HCT116 (cell line): ENCODE results near the gene PLCD3. TPM values are rescaled to one million over a fixed set of nuclear protein-coding genes. Genes with fewer than 3 reads are reported as not detected.

Source experiments
- ATAC-seq: fragments of 200-7000 bp; cut with Tn5 transposase; 2 replicates; pipeline ENCODE4 v1.9.1; 2020; ENCODE audit warnings: mild to moderate bottlenecking, moderate library complexity
- BruUV-seq: library from RNA; stranded (reverse); fragments of 400-500 nt; replicated peaks from 2 replicates; lab custom pipeline; 2021; lab: Mats Ljungman, UMichigan
- CTCF ChIA-PET: fragments of 300-600 bp; sonication (Branson Sonifier 250); formaldehyde crosslinking; loops from one replicate; lab custom pipeline; 2021; ENCODE audit warnings: antibody characterized with exemption; lab: Charles Lee
- POLR2A ChIA-PET: fragments of 300-600, 350-600 bp; sonication (Branson Sonifier 250); formaldehyde crosslinking; loops from one replicate; lab custom pipeline; 2021; ENCODE audit warnings: antibody characterized with exemption; lab: Charles Lee
- RAD21 ChIA-PET, 2 experiments: fragments of 300-600 bp; sonication (Branson Sonifier 250); formaldehyde crosslinking; loops; one replicate each; lab custom pipeline; 2023; ENCODE audit warnings: low total read pairs in 2 of 2; ENCODE audit not compliant: uncharacterized antibody in 2 of 2, unreplicated experiment in 2 of 2, low non-redundant PET in 1 of 2; lab: Charles Lee
- DNase-seq: peaks from one replicate; pipeline ENCODE4 v3.0.0-alpha.2; 2010; ENCODE audit warnings: low read depth, low spot score
- H2AFZ ChIP-seq: fragments of 200-600 bp; shearing (Covaris generic), sonication (generic); 2 replicates; pipeline ENCODE4 v1.6.1; 2017; ENCODE audit warnings: low read depth, mixed run types, mixed read lengths, antibody characterized with exemption, low read length; ENCODE audit not compliant: poor library complexity, severe bottlenecking
- H3K27ac ChIP-seq: 2 replicates; pipeline ENCODE4 v1.5.1; 2012; ENCODE audit warnings: low read depth, low read length
- H3K27me3 ChIP-seq: fragments of 200-600 bp; sonication (generic); 2 replicates; pipeline ENCODE4 v1.6.1; 2016; ENCODE audit warnings: mixed run types, low read length, mixed read lengths; ENCODE audit not compliant: insufficient read depth
- H3K36me3 ChIP-seq, 2 experiments: fragments of 200-500 bp in 1 of 2; fragments of 200-600 bp in 1 of 2; sonication (Bioruptor generic) in 1 of 2; sonication (generic) in 1 of 2; 2 replicates each; pipeline versions ENCODE4 v1.5.1 to v1.6.1; 2014 to 2016; ENCODE audit warnings: low read length in 2 of 2, inconsistent platforms in 1 of 2, mixed read lengths in 1 of 2, mixed run types in 1 of 2; ENCODE audit not compliant: insufficient read depth in 2 of 2, control insufficient read depth in 1 of 2
- H3K4me1 ChIP-seq, 2 experiments: fragments of 200-600 bp in 1 of 2; sonication (generic) in 1 of 2; 2 replicates each; pipeline versions ENCODE4 v1.5.1 to v1.6.1; 2012 to 2017; ENCODE audit warnings: low read length in 2 of 2, inconsistent platforms in 1 of 2, mild to moderate bottlenecking in 1 of 2, mixed read lengths in 1 of 2, mixed run types in 1 of 2, moderate library complexity in 1 of 2; ENCODE audit not compliant: insufficient read depth in 2 of 2, control insufficient read depth in 1 of 2
- H3K4me2 ChIP-seq: fragments of 200-600 bp; sonication (generic); 2 replicates; pipeline ENCODE4 v1.6.1; 2017; ENCODE audit warnings: mixed run types, low read length, mixed read lengths
- H3K4me3 ChIP-seq, 2 experiments: fragments of 200-600 bp in 1 of 2; sonication (generic) in 1 of 2; replicated peaks in 1 of 2; 2 replicates each; pipeline ENCODE4 v1.5.1; 2011 to 2016; ENCODE audit warnings: low read length in 2 of 2, control low read depth in 1 of 2, low read depth in 1 of 2, mild to moderate bottlenecking in 1 of 2, mixed read lengths in 1 of 2, mixed run types in 1 of 2
- H3K79me2 ChIP-seq: fragments of 200-600 bp; sonication (generic); 2 replicates; pipeline ENCODE4 v1.6.1; 2017; ENCODE audit warnings: mild to moderate bottlenecking, mixed run types, low read length, moderate library complexity, mixed read lengths; ENCODE audit not compliant: insufficient read depth
- H3K9ac ChIP-seq: fragments of 200-600 bp; sonication (generic); 2 replicates; pipeline ENCODE4 v1.6.1; 2016; ENCODE audit warnings: low read length, mixed read lengths
- H3K9me2 ChIP-seq: fragments of 200-600 bp; sonication (generic), shearing (Covaris generic); 2 replicates; pipeline ENCODE4 v1.6.1; 2017; ENCODE audit warnings: mixed run types, mild to moderate bottlenecking, moderate library complexity; ENCODE audit not compliant: insufficient read depth
- H3K9me3 ChIP-seq, 2 experiments: fragments of 200-500 bp in 1 of 2; fragments of 200-600 bp in 1 of 2; sonication (Bioruptor generic) in 1 of 2; sonication (generic) in 1 of 2; 2 replicates each; pipeline ENCODE4 v1.6.1; 2014 to 2017; ENCODE audit warnings: low read length in 2 of 2, mixed read lengths in 2 of 2, inconsistent platforms in 1 of 2, low read depth in 1 of 2, mild to moderate bottlenecking in 1 of 2, mixed run types in 1 of 2, moderate library complexity in 1 of 2; ENCODE audit not compliant: control insufficient read depth in 1 of 2, insufficient read depth in 1 of 2
- H4K20me1 ChIP-seq: fragments of 200-600 bp; sonication (generic), shearing (Covaris generic); 2 replicates; pipeline ENCODE4 v1.6.1; 2017; ENCODE audit warnings: mixed run types, mild to moderate bottlenecking, moderate library complexity; ENCODE audit not compliant: insufficient read depth
- ATF3 ChIP-seq: IDR thresholded peaks from 2 replicates; pipeline ENCODE4 v1.6.1; 2012
- CBX3 ChIP-seq: IDR thresholded peaks from 2 replicates; pipeline ENCODE4 v1.6.1; 2012; ENCODE audit warnings: low read depth
- CEBPB ChIP-seq: IDR thresholded peaks from 2 replicates; pipeline ENCODE4 v1.6.1; 2012; ENCODE audit warnings: low read depth
- CTCF ChIP-seq, 3 experiments: fragments of 200-600 bp in 1 of 3; sonication (generic) in 1 of 3; IDR thresholded peaks in 2 of 3; conservative IDR thresholded peaks in 1 of 3; 2 replicates each; pipeline ENCODE4 v1.5.1; 2012 to 2017; ENCODE audit warnings: low read depth in 2 of 3, low read length in 2 of 3, antibody characterized with exemption in 1 of 3, borderline replicate concordance in 1 of 3, control low read depth in 1 of 3, mild to moderate bottlenecking in 1 of 3, mixed read lengths in 1 of 3, mixed run types in 1 of 3, moderate library complexity in 1 of 3; ENCODE audit not compliant: insufficient read depth in 1 of 3
- EZH2 ChIP-seq: fragments of 200-600 bp; sonication (generic); IDR thresholded peaks from 2 replicates; pipeline ENCODE4 v1.6.1; 2017; ENCODE audit warnings: antibody characterized with exemption, mixed run types
- EZH2phosphoT487 ChIP-seq: fragments of 200-600 bp; IDR thresholded peaks from 2 replicates; pipeline ENCODE4 v1.6.1; 2018; ENCODE audit warnings: antibody characterized with exemption, borderline replicate concordance
- FOSL1 ChIP-seq: IDR thresholded peaks from 2 replicates; pipeline ENCODE4 v1.6.1; 2012; ENCODE audit warnings: low read depth
- JUND ChIP-seq: IDR thresholded peaks from 2 replicates; pipeline ENCODE4 v1.6.1; 2012
- RAD21 ChIP-seq: IDR thresholded peaks from 2 replicates; pipeline ENCODE4 v1.6.1; 2012; ENCODE audit warnings: low read depth, mild to moderate bottlenecking
- SIN3A ChIP-seq: IDR thresholded peaks from 2 replicates; pipeline ENCODE4 v1.6.1; 2012; ENCODE audit warnings: low read depth
- SP1 ChIP-seq: IDR thresholded peaks from 2 replicates; pipeline ENCODE4 v1.6.1; 2012; ENCODE audit warnings: low read depth
- TCF7L2 ChIP-seq: IDR thresholded peaks from 2 replicates; pipeline ENCODE4 v1.7.0; 2011; ENCODE audit warnings: borderline replicate concordance, inconsistent platforms; ENCODE audit not compliant: insufficient read depth, insufficient read length; ENCODE audit errors: extremely low read depth
- YY1 ChIP-seq: IDR thresholded peaks from 2 replicates; pipeline ENCODE4 v1.6.1; 2011; ENCODE audit warnings: low read length, low read depth, moderate library complexity, mild to moderate bottlenecking; ENCODE audit not compliant: insufficient replicate concordance; ENCODE audit errors: extremely low read depth
- ZBTB33 ChIP-seq: IDR thresholded peaks from 2 replicates; pipeline ENCODE4 v1.6.1; 2011; ENCODE audit warnings: mild to moderate bottlenecking, low read length, moderate library complexity; ENCODE audit not compliant: insufficient replicate concordance; ENCODE audit errors: extremely low read depth
- ZFX ChIP-seq: fragments of 450-650 bp; IDR thresholded peaks from 2 replicates; pipeline ENCODE4 v1.6.1; 2017
- ZNF274 ChIP-seq: fragments of 200-500 bp; sonication (Bioruptor generic); IDR thresholded peaks from 2 replicates; pipeline ENCODE4 v1.6.1; 2014; ENCODE audit warnings: mild to moderate bottlenecking, low read depth, low read length, inconsistent platforms
- intact Hi-C: fragments of 100-400 bp; cut with micrococcal nuclease; formaldehyde crosslinking; loops from 2 replicates; pipeline ENCODE4 v1.10.0; 2022
- total RNA-seq: library from RNA; stranded (reverse); gene quantifications from one replicate; pipeline ENCODE4 v1.2.1, GENCODE V29; 2021; ENCODE audit not compliant: unreplicated experiment

PLCD3 gene
- total RNA-seq, 1 experiment from 2014 or later: 197 TPM

- Histone ChIP-seq H3K27ac (no peak overlapping the region), H3K4me1 (no peaks in the 10 kb centered on the region), H3K27me3 (no peaks in the 10 kb centered on the region), H3K4me3 (no peak overlapping the region), H3K9me3 (no peaks in the 10 kb centered on the region), H2AFZ (no peak overlapping the region), H3K79me2 (no peaks in the 10 kb centered on the region), H3K9ac (no peak overlapping the region), H3K9me2 (no peaks in the 10 kb centered on the region), H3K4me2 (no peak overlapping the region), H4K20me1 (no peaks in the 10 kb centered on the region), H3K36me3 (peaks cover 25 to 53% of the 10 kb centered on the region in 2 experiments)
- no peak for DNase-seq
- ChIA-PET CTCF (interaction anchor here (1.2 kb wide), 1 partner anchor 30 kb away, joined by 5 read pairs; the partner anchor contains the start of gene ACBD4), POLR2A (no interaction called here), RAD21 (no interaction called here)
- ATAC-seq: no peak
- intact Hi-C loops: no loop called here
- TF ChIP-seq CTCF (IDR thresholded peaks at IDR 0.05 in 2 of 3, conservative IDR thresholded peaks at IDR 0.05 in 1 of 3; ENCODE audit: borderline replicate concordance in 1 of 3, insufficient read depth in 1 of 3, low read depth in 2 of 3, low read length in 2 of 3): peak in 2 of 3 experiments; percentile 22 to 25; a peak in 1 of 6 replicates
- TF ChIP-seq EZH2: no peak
- no TSS peak for BruUV-seq
Measured at GRCh38 chr17:45104907-45105624, 27.2 kb downstream of the PLCD3 start.

- H3K9me2 ChIP-seq: no peaks in the 10 kb centered on the region
- H3K4me1 ChIP-seq: no peaks in the 10 kb centered on the region
- H4K20me1 ChIP-seq: no peaks in the 10 kb centered on the region
- H3K27me3 ChIP-seq: no peaks in the 10 kb centered on the region
- peaks cover 5% of the 10 kb centered on the region; the same call in 1 of the 2 replicates for H3K79me2 ChIP-seq
- H3K27ac ChIP-seq: no peak overlapping the region
- RAD21 ChIA-PET: no interaction called here
- H2AFZ ChIP-seq: no peak overlapping the region
- H3K9ac ChIP-seq: no peak overlapping the region
- no peak for ATAC-seq
- POLR2A ChIA-PET: no interaction called here
- H3K9me3 ChIP-seq: no peaks in the 10 kb centered on the region
- intact Hi-C loops: no loop called here
- no peak overlapping the region for H3K4me3 ChIP-seq
- CTCF ChIA-PET: no interaction called here
- BruUV-seq: no TSS peak
- H3K4me2 ChIP-seq: no peak overlapping the region
- H3K36me3 ChIP-seq: peaks cover 28 to 58% of the 10 kb centered on the region in 2 experiments
- no peak for DNase-seq
- TF ChIP-seq SP1 (no peak), ZFX (no peak), ZNF274 (no peak), RAD21 (no peak), CBX3 (no peak), YY1 (no peak), JUND (no peak), SIN3A (no peak), ATF3 (no peak), FOSL1 (no peak), EZH2phosphoT487 (no peak), ZBTB33 (no peak), TCF7L2 (no peak), CEBPB (no peak)
Measured at GRCh38 chr17:45104497-45104896, 27.8 kb downstream of the PLCD3 start.
